Gastrocnemius medialis (tissue), 4 donors: ENCODE data around the gene PLIN1.

ENCODE experiments used
- CTCF ChIP-seq, 5 experiments: fragments of 450-650 bp in 3 of 5; fragments of 200-600 bp in 2 of 5; sonication (generic) in 2 of 5; IDR thresholded peaks in 4 of 5; conservative IDR thresholded peaks in 1 of 5; 1 replicate in 4 of 5; 2 replicates in 1 of 5; pipeline ENCODE4 v1.5.1; 2016 to 2019; ENCODE audit warnings: antibody characterized with exemption in 5 of 5, mild to moderate bottlenecking in 3 of 5, moderate library complexity in 3 of 5
- POLR2A ChIP-seq, 2 donors: fragments of 450-650 bp; IDR thresholded peaks; one replicate each; pipeline ENCODE4 v1.6.1; 2017; ENCODE audit warnings: antibody characterized with exemption in 2 of 2, mild to moderate bottlenecking in 2 of 2, moderate library complexity in 2 of 2

- TF ChIP-seq CTCF (IDR thresholded peaks at IDR 0.05 in 4 of 5, conservative IDR thresholded peaks at IDR 0.05 in 1 of 5) (peak; percentile 63 to 88 (median 77)), POLR2A (IDR thresholded peaks at IDR 0.05) (no peak)
These were observed 31.8 kb downstream of the PLIN1 start for GRCh38 chr15:89647191-89647851.
